Measurements from ENCODE around the gene TIAM1.

- no peak for TF ChIP-seq CTCF (IDR thresholded peaks at IDR 0.05; ENCODE audit: insufficient read depth, low read length, poor library complexity, severe bottlenecking)
- TF ChIP-seq EZH2phosphoT487 (conservative IDR thresholded peaks at IDR 0.05; ENCODE audit: low read length) = no peak
Measured at GRCh38 chr21:31330144-31330483, 13.9 kb downstream of the TIAM1 start.

Measured in SU-DHL-6 (cell line).